IPS DF 6.9 (cell line): ENCODE measurements around the gene ELL2.
"Not testable (repeated sequence)": the region's sequence is repeated elsewhere in the genome, so short reads cannot be mapped to it uniquely, and the experiment has no call there.

ENCODE experiments used
- DNase-seq: peaks from one replicate; pipeline ENCODE4 v3.0.0-alpha.2; 2013; ENCODE audit warnings: low read depth, low spot score
- H3K27ac ChIP-seq: one replicate; pipeline ENCODE4 v1.5.1; 2013; ENCODE audit warnings: low read length, control low read depth
- H3K27me3 ChIP-seq: 2 replicates; pipeline ENCODE4 v1.6.1; 2013; ENCODE audit warnings: mild to moderate bottlenecking, low read length; ENCODE audit not compliant: control insufficient read depth, insufficient read depth
- H3K36me3 ChIP-seq: 2 replicates; pipeline ENCODE4 v1.6.1; 2013; ENCODE audit warnings: low read length; ENCODE audit not compliant: control insufficient read depth, insufficient read depth
- H3K4me1 ChIP-seq: 2 replicates; pipeline ENCODE4 v1.6.1; 2013; ENCODE audit warnings: low read length; ENCODE audit not compliant: control insufficient read depth, insufficient read depth
- H3K4me3 ChIP-seq: 2 replicates; pipeline ENCODE4 v1.5.1; 2013; ENCODE audit warnings: mild to moderate bottlenecking, low read length
- H3K9me3 ChIP-seq: 2 replicates; pipeline ENCODE4 v1.6.1; 2013; ENCODE audit warnings: low read length, inconsistent platforms; ENCODE audit not compliant: control insufficient read depth, insufficient read depth
- WGBS: extraction: QIAGEN DNeasy Blood & Tissue Kit; methylation state at CpG from one replicate; pipeline ENCODE4 v1.1.7; 2013; ENCODE audit warnings: mixed read lengths, missing lambda C conversion rate; ENCODE audit not compliant: insufficient read length, insufficient coverage; 5-methylcytosine and 5-hydroxymethylcytosine counted together

Gene ELL2

GRCh38 chr5:95870105-95870672, 91.5 kb downstream of the ELL2 start:
- Histone ChIP-seq H3K27ac (no peak overlapping the region), H3K27me3 (no peaks in the 10 kb centered on the region), H3K36me3 (no peaks in the 10 kb centered on the region), H3K9me3 (no peaks in the 10 kb centered on the region), H3K4me3 (no peak overlapping the region), H3K4me1 (no peaks in the 10 kb centered on the region)
- WGBS: no CpG with 5 or more reads among the region's 1 CpG
- no peak for DNase-seq

GRCh38 chr5:95869173-95869855, 92.3 kb downstream of the ELL2 start:
- not testable (repeated sequence) for H3K36me3 ChIP-seq, H3K4me3 ChIP-seq, DNase-seq, H3K9me3 ChIP-seq, H3K27me3 ChIP-seq, H3K27ac ChIP-seq, H3K4me1 ChIP-seq
- WGBS: no CpG with 5 or more reads among the region's 3 CpGs

GRCh38 chr5:95868136-95868535, 93.5 kb downstream of the ELL2 start:
- Histone ChIP-seq H3K36me3 (no peaks in the 10 kb centered on the region), H3K4me1 (no peaks in the 10 kb centered on the region), H3K27me3 (no peaks in the 10 kb centered on the region), H3K9me3 (no peaks in the 10 kb centered on the region), H3K4me3 (no peak overlapping the region), H3K27ac (no peak overlapping the region)
- no CpG with 5 or more reads among the region's 4 CpGs for WGBS
- no peak for DNase-seq

- H3K36me3 ChIP-seq: no peaks in the 10 kb centered on the region
- H3K4me1 ChIP-seq: no peaks in the 10 kb centered on the region
- WGBS: no CpG with 5 or more reads among the region's 1 CpG
- no peaks in the 10 kb centered on the region for H3K27me3 ChIP-seq
- DNase-seq: no peak
- no peaks in the 10 kb centered on the region for H3K9me3 ChIP-seq
- H3K4me3 ChIP-seq: no peak overlapping the region
- no peak overlapping the region for H3K27ac ChIP-seq
These were observed 95.1 kb downstream of the ELL2 start for GRCh38 chr5:95866435-95867040.

GRCh38 chr5:95864944-95865504, 96.6 kb downstream of the ELL2 start:
- no peak overlapping the region for H3K27ac ChIP-seq
- no CpG with 5 or more reads among the region's 6 CpGs for WGBS

GRCh38 chr5:95864456-95864855, 97.2 kb downstream of the ELL2 start:
- Histone ChIP-seq H3K9me3 (no peaks in the 10 kb centered on the region), H3K27ac (no peak overlapping the region), H3K4me1 (no peaks in the 10 kb centered on the region), H3K4me3 (no peak overlapping the region), H3K36me3 (no peaks in the 10 kb centered on the region), H3K27me3 (no peaks in the 10 kb centered on the region)
- no CpG with 5 or more reads among the region's 1 CpG for WGBS
- DNase-seq: no peak

More at GRCh38 chr5:95864944-95865504, 96.6 kb downstream of the ELL2 start:
- no peak for DNase-seq
- H3K4me3 ChIP-seq: no peak overlapping the region
- H3K27me3 ChIP-seq: no peaks in the 10 kb centered on the region
- H3K4me1 ChIP-seq: no peaks in the 10 kb centered on the region
- H3K36me3 ChIP-seq: no peaks in the 10 kb centered on the region
- H3K9me3 ChIP-seq: no peaks in the 10 kb centered on the region

GRCh38 chr5:95863383-95863757, 98.3 kb downstream of the ELL2 start:
- H3K4me1 ChIP-seq: peaks cover 3% of the 10 kb centered on the region; the same call in 1 of the 2 replicates
- H3K27me3 ChIP-seq: no peaks in the 10 kb centered on the region
- no peaks in the 10 kb centered on the region for H3K9me3 ChIP-seq
- H3K36me3 ChIP-seq: no peaks in the 10 kb centered on the region
- WGBS: no CpG with 5 or more reads among the region's 4 CpGs
- H3K27ac ChIP-seq: no peak overlapping the region
- no peak overlapping the region for H3K4me3 ChIP-seq
- DNase-seq: no peak

- H3K4me3 ChIP-seq: no peak overlapping the region
- no CpG with 5 or more reads among the region's 8 CpGs for WGBS
- no peak for DNase-seq
- H3K27ac ChIP-seq: no peak overlapping the region
- no peaks in the 10 kb centered on the region for H3K36me3 ChIP-seq
- H3K27me3 ChIP-seq: no peaks in the 10 kb centered on the region
- no peaks in the 10 kb centered on the region for H3K9me3 ChIP-seq
- H3K4me1 ChIP-seq: peaks cover 3% of the 10 kb centered on the region; the same call in 1 of the 2 replicates
These were observed 98.8 kb downstream of the ELL2 start for GRCh38 chr5:95862671-95863382.

GRCh38 chr5:95861864-95862561, 99.6 kb downstream of the ELL2 start:
- DNase-seq: no peak
- Histone ChIP-seq H3K9me3 (no peaks in the 10 kb centered on the region), H3K4me3 (no peak overlapping the region), H3K27me3 (no peaks in the 10 kb centered on the region), H3K36me3 (no peaks in the 10 kb centered on the region), H3K4me1 (peaks cover 3% of the 10 kb centered on the region; the same call in 1 of the 2 replicates), H3K27ac (no peak overlapping the region)
- WGBS: no CpG with 5 or more reads among the region's 8 CpGs
